GM18867 (cell line): ENCODE data around the gene BGLAP.

Experiments used
- ATAC-seq: cut with Tn5 transposase; IDR thresholded peaks from one replicate; pipeline ENCODE4 v1.9.1; 2021; ENCODE audit warnings: mild to moderate bottlenecking, moderate library complexity; ENCODE audit not compliant: unreplicated experiment

The BGLAP gene

DNA sequence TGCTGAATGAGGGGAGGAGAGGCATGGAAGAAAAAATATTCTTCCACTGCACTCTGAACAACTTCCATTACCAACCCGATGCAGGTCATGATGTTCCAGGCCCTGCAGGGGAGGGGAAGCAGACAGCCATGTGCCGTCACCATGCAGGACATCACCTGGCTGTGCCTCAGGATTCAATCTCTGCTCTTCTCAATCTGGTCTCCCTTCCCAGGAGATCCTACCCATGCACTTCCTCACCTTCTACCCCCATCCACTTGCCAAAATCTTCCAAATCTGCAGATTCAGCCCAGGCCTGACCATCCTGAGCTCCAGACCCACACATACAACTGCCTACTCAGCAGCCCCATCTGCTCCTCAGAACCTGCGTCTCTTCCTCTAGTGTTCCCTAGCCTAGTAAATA, 11.7 kb downstream of the BGLAP start:
- ATAC-seq: no peak

DNA sequence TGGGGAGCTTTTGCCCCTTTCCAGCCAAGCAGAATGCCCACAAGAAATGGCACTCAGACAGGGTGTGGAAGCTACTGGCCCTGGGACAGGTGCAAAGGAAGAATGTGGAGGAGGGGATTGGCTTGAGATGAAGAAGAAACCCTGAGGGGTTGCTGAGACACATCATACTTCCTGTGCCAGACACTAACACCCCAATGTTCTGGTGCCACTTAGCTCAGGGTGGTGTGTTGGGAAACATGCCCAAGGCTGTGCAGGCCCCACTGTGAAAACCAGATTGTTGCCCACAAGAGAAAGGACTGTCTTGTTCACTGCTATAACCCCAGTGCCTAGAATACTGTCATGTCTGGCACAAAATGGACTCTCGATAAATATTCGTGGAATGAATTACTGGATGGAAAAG, 15.7 kb downstream of the BGLAP start:
- ATAC-seq: no peak

DNA sequence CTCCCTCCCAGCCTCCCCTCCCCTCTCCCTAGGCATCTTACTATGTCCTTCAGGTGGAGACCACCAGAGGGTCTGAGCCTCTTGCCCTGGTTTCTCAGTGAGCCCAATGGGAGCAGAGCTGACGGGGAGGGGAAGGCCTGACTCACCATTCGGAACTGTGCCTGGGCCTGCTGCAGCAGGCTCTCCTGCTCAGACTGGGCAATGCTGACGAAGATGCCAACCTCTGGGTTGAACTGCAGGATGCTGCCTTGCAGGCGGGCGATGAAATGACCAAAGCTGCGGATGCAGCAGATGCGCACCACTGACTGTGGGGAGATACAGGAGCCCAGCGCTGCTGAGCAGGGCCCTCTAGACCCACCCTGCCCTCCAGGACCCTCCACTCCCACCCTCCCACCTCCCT, 16.9 kb downstream of the BGLAP start:
- no peak for ATAC-seq

DNA sequence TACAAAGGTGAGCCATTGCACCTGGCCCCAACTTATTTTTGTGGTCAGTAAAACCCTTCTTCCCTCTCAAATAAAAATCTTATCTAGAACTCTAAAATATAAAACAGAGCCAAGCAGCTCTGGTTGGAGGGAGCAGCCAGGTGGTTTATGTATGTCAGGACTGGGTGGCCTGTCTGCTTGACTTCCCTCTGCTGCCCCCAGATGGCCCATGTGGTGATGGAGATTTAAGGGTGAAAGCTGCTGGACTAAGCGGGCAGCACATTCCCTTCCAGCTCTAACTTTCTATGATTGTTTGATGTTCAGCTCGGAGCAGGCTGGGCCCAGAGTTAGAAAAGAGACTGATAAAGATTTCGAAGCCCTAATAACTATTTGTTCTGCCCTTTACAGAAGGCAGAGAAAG, 17.8 kb downstream of the BGLAP start:
- no peak for ATAC-seq

DNA sequence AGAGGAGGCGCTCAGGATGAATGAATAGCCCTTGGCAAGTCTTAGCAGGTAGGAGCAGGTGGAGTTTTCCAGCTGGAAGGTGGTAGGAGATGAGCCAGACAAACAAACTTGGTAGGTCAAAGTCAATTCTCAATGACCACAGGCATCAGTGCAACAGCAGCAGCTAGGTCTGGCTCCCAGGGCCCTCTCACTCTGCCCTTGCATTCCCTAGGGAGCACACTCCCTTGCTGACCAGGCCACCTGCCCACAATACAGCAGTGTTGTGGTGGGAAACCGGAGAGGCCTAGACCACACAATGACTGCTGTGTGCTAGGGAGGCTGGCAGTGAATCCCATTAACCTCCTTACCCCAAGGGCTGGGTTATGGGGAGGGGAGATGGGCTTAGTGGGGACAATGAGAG, 18.9 kb downstream of the BGLAP start:
- ATAC-seq: no peak

DNA sequence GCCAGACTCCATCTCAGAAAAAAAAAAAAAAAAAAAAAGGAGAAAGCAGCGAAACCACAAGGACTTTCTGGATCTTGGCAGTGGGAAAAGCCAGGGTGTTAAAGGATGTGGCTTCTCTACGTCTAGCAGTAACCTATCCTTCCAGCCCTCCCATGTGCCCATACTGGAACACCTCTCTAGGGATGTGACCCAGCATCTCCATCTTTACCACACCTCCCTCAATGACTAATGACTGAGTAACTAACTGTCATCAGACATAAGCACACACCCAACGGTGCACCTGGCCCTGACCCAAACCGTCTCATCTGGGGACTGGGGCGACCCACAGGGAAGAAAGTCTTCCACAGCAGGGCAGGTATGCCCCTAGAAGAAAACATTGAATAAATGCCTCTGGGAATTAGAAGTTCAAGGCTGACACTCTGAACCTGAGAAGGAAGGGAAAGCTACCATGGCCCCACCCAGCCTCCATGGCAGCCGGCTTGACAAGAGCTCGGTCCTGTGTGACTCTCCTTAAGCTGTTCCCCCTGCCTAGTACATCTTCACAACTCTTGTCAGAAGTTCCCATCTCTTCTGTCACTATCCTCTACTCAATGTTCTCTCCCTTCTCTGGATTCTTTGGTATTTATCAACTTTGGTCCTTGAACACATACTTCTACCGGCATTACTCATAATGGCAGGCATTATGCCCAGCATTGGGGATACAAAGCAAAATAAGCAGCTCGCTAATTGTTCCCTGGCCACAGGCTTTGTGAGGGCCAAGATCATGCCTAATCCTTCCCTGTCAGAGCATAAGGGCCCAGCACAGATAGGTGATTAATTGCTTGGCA, 20.7 kb downstream of the BGLAP start:
- no peak for ATAC-seq

DNA sequence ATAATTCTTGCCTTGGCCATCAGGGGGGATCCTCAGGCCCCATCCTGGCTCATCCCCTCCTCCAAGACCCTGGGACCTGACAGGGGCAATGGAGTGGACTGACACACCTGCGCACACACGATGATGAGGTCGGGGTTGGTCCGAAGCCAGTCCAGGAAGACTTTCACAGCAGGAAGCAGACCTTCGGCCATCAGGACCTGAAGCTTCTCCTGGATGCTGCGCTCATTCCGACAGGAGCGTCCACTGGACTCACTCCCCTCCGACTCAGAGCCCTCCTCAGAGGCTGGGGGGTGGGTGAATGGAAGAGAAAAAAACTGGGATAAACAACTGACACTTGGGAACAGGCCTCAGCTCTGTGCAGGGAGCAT, 21.3 kb downstream of the BGLAP start:
- no peak for ATAC-seq

DNA sequence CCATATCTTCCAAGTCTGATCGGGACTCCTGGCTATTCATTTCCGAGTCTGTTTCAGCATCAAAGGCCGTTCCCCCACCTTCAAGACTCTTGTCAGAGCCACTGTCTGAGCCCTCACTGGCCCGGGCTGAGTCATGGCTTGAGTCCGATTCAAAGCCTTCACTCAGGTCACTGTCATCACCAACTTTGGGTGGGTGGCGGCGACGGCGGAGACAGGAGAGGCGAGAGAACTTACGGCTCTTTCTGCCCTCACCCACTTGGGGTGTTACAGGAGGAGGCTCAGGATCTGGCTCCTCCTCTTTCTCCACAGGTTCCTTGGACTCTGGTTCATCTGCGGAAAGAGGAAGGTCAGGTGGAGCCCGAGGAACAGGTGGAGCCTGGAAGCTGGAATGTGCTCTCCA, 24.1 kb downstream of the BGLAP start:
- ATAC-seq: no peak

DNA sequence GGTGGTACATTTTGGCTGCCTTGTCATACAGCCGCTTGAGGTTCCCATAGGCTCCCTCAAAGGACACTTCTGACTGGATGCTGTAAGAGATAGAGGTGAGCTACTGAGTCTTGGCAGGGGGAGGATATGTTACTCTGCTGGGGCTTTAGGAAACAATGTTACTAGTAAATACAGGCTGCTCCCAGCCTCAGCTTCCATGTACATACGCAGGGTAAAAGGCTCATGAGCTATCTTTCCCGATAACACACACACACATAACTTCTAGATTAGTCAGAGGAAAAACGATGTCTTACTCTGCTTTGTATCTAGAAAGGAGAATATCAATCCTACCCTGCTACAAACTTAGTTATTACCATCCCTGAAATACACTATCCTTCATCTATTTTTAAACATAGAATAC, 26.4 kb downstream of the BGLAP start:
- no peak for ATAC-seq

DNA sequence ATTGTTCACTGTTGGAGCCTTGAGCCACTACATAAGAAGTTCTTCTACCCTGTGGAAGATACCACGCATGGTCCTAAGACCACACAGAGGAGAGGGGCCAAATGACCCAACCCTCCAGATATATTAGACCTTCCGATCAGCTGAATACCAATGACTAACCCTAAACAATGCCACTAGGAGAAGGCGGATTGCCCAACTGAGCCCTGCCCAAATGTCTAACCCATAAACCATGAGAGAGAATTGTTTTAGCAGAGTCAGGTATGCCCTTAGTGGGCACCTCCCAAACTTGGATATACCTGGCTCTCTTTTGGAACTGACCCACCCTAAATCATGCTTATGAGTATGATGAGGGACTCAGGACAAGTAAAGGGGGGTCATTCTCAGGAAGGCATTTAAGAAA, 28.3 kb downstream of the BGLAP start:
- no peak for ATAC-seq

DNA sequence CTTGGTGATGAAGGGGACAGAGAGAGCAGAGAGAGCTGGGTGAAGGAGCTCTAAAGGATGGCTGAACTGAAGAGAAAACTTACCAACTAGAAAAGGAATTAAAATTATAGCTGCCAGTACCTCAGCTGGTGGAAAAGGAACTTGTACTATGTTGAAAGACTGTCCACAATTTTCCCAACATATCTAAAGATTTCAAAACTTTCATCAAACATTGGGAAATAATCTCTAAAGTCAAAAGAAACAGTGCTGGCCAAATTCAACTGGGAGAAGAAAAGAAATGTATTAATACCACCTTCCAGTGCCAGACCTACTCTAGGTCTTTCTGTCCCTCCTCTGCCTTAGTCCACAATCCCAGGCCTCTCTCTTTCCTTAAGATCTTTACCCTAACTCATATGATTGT, 34.5 kb downstream of the BGLAP start:
- ATAC-seq: no peak

DNA sequence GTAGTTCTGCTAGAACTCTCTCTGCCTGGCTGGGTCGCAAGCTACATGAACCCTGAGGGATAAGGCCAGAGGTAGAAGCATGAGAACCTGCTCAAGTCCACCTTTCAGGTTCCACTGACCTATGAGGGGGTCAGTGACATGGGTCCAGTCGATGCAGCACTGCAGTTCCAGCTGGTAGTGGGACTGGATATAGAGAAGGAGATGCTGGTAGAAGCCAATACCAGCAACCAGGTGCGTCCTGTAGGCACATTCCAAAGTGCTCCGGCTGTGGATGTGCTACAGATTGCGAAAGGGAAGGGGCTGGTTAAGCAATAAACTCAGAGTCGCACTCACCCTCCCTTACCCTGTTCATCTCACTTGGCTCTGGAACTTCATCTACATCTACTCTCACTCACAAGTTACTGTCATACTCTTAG, 35.0 kb downstream of the BGLAP start:
- ATAC-seq: no peak

DNA sequence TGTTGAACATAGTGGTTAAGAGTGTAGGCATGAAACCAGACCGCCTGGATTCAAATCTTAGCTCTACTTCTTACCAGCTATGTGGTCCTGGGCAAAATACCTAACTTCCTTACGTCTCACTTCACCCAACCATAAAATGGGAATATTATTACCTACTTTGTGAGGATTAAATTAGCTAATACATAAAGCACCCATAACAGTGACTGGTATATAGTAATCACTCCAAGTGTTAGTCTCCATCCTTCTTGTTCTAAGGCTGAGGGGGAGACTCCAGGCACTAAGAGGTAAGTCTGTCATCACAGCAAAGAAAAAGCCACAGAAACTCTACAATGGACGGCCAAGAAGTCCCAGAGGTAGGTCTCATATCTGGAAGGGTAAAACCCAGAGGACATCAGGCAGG, 37.9 kb downstream of the BGLAP start:
- no peak for ATAC-seq

DNA sequence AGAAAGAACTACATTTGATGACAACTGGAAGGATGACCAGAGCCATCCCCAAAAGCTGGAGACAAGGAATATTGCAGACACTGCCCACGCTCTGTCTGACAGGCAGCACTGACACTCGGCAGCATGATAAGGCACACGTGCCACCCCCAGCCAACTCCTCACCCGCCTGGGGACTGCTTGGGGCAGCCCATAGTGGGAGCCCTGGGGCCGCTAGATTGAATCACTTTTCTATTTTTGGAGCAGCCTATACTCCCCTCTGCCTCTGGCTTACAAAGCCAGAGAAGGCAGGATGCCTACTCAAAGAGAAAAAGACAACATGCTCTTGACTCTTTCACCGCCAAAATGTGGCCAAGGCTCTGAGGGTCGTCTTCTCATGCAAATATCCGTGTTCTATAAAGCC, 39.3 kb downstream of the BGLAP start:
- peak; percentile 34 for ATAC-seq

DNA sequence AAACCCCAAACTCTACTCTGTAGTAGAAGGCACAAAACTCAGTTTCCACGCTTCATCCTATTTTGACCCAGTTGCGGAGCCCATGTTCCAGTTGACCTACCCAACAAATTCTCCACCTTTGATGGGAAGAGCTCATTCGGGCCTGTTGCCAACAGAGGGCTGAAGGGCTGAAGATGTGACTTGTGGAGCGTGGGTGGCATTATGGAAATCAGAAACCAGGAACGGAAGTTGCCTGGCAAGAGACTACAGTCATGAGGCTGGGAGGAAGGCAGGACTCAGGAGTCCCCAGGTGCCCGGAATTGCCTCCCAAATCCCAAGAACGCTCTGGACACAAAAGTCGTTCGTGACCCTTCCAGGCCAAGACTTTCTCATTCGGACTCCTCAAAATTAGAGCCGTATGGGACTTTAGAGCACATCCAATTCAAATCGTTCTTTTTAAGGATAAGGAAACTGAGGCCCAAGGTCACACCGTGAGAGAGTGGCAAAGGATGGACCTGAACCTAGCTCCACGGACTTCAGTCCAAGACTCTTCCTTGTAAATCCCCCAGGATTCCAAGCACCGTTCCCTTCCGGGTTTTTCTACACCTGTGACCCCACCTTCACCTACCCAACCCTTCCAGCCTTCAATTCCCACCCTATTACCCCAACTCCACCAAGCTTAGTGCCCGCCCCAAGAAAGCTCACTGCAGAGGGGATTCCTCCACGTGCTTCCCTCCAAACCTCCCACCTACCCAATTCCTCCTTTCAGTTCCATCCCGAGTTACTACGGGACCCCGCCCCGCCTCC, 39.9 kb downstream of the BGLAP start:
- no peak for ATAC-seq

DNA sequence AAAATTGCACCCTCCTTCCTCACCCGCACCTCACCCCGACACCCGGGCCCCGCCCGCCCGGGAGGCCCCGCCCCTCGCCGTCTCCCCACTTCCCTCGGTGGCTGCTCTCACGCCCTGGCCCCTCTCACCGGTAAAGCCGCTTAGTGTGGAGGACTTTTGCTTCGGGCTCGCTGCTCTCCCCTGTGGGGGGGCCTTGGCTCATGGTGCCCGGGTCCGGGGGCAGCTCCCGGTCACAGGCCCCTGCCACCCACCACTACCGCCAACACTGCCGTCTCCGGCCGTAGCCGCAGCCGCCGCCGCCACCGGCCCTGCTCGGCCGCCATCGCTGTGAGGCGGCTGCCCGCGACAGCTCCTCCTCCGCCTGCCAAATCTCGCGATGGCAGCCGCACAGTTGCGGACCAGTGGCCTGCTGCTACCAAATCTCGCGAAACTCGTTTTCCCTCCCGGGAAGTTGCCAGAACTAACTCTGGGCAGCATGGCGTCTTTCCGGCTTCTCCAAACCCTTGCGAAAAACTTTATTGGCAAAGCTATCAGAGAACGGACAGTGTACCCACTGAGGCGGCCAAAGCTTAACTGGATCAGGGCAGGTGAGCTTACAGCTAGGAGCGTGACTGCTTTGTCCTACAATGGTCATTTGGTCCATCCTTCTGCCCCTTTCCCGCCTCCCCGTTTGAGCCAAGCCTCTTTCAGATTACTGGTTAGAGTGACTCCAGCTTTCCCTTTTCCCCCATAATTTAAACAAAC, 40.7 kb downstream of the BGLAP start, which contains the start of gene SMG5:
Gene SMG5, minus strand, starts transcription at position 347 of the 744 bp plus-strand sequence. Its CDS starts 145 bp downstream, at position 202.
- ATAC-seq: peak; percentile 81

DNA sequence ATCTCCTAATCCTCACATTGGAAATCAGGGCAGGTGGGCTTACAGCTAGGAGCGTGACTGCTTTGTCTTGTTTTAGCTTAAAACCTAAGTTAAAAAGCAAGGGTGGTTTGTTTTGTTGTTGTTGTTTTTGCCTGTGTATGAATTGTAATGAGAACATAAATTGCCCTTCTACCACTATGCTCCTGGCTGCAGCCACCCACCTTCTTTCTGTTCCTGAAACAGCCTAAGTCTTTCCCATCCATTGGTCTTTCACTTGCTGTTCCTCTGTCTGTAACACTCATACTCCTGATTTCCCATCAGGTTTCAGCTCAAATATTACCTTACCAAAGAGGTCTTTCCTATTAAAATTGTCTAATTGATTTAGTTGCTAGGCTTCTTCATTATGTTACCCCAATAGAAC, 41.5 kb downstream of the BGLAP start:
- no peak for ATAC-seq

DNA sequence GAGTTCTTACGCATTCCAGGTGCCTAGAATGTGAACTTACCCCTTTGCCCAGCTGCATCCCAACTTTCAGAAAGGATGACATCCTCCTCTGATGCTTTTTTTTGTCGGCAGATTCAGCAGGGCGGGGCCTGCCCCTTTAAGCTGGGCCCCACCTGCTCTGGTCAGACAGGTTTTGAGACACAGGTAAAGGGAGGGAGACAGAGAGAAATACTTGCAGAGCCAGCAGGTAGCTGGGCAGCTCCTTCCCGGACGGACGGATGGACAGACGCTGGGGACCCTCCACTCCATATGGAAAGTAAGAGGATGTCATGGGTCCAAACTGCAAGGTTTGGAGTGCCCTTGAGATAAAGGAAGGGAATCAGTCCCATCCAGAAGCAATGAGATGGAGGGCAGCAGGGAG, 42.1 kb downstream of the BGLAP start, which contains the start of gene TMEM79:
Gene TMEM79, plus strand, starts transcription at position 214 of the 400 bp plus-strand sequence. CDS start 902 bp downstream, outside the sequence.
- ATAC-seq: no peak

DNA sequence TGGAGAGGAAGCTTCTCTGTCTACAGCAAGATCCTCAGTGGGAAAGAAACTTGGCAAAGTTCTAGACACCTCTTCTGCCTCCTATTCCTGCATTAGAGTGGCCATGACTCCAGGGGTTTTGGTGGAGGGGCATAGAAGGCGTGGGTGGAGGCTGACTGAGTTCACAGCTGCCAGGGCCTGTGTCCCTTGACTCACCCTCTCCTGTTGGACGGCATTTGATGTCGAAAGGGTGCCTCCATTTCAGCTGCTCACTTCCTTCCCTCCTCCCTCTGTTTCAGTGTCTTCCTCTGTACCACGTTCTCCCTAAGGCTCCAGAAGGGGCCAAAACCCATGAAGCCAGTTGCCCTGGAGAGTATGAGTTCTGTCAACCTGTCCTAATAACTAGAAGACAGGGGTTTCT, 42.8 kb downstream of the BGLAP start:
- no peak for ATAC-seq

DNA sequence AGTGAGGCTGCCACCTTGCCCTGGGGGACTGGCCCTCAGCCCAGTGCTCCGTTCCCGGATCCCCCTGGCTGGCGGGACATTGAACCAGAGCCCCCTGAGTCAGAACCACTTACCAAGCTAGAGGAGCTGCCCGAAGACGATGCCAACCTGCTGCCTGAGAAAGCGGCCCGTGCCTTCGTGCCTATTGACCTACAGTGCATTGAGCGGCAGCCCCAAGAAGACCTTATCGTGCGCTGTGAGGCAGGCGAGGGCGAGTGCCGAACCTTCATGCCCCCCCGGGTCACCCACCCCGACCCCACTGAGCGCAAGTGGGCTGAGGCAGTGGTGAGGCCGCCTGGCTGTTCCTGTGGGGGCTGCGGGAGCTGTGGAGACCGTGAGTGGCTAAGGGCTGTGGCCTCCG, 43.5 kb downstream of the BGLAP start:
- ATAC-seq: no peak

DNA sequence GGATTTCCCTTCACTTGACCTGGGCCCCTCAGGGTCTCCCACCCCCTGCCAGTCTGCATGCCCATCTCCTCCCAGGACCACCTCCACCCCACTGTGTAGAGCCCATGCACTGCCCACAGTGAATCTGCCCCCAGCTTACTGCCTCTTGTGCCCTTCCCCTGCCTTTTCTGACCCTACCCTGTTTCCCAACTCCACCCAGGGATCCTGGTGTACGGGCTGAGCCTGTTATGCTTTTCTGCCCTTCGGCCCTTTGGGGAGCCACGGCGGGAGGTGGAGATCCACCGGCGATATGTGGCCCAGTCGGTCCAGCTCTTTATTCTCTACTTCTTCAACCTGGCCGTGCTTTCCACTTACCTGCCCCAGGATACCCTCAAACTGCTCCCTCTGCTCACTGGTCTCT, 44.1 kb downstream of the BGLAP start:
- ATAC-seq: no peak
